SU-DHL-6 (cell line): ENCODE measurements around the gene ST7.

Experiments used
- H2AFZ ChIP-seq: fragments of 200-600 bp; sonication (generic); 2 replicates; pipeline ENCODE4 v1.6.1; 2014; ENCODE audit warnings: low read depth, mild to moderate bottlenecking, moderate library complexity, mixed read lengths, antibody characterized with exemption, low read length; ENCODE audit not compliant: severe bottlenecking
- H3F3A ChIP-seq: fragments of 200-600 bp; shearing (Covaris generic); 2 replicates; pipeline ENCODE4 v1.6.0; 2016; ENCODE audit warnings: antibody characterized with exemption, mild to moderate bottlenecking; ENCODE audit not compliant: insufficient read depth
- H3K27ac ChIP-seq: fragments of 200-600 bp; sonication (generic); 2 replicates; pipeline ENCODE4 v1.5.1; 2016; ENCODE audit warnings: low read depth, mild to moderate bottlenecking, low read length, moderate library complexity, mixed read lengths
- H3K27me3 ChIP-seq: fragments of 200-600 bp; sonication (generic), shearing (Covaris generic); 2 replicates; pipeline ENCODE4 v1.6.0; 2014; ENCODE audit warnings: mild to moderate bottlenecking, low read length
- H3K36me3 ChIP-seq: fragments of 200-600 bp; sonication (generic); 2 replicates; pipeline ENCODE4 v1.6.1; 2014; ENCODE audit warnings: mild to moderate bottlenecking, low read length, mixed read lengths
- H3K4me2 ChIP-seq: fragments of 300-600, 200-600 bp; shearing (Covaris generic), sonication (generic); 2 replicates; pipeline ENCODE4 v1.6.0; 2014; ENCODE audit warnings: low read length, low read depth, mild to moderate bottlenecking; ENCODE audit not compliant: poor library complexity, severe bottlenecking
- H3K4me3 ChIP-seq: fragments of 200-600 bp; sonication (generic); 2 replicates; pipeline ENCODE4 v1.5.1; 2014; ENCODE audit warnings: antibody characterized with exemption, low read length, mild to moderate bottlenecking, mixed read lengths; ENCODE audit not compliant: insufficient read depth, poor library complexity, severe bottlenecking
- H3K79me2 ChIP-seq: fragments of 200-600 bp; sonication (generic); 2 replicates; pipeline ENCODE4 v1.6.1; 2014; ENCODE audit warnings: mild to moderate bottlenecking, low read length, moderate library complexity; ENCODE audit not compliant: insufficient read depth
- H3K9ac ChIP-seq: fragments of 200-600 bp; sonication (generic); 2 replicates; pipeline ENCODE4 v1.7.0; 2014; ENCODE audit warnings: mild to moderate bottlenecking, low read length
- H3K9me2 ChIP-seq: fragments of 200-600 bp; sonication (generic); replicated peaks from 2 replicates; pipeline ENCODE4 v1.6.1; 2014; ENCODE audit warnings: low read length; ENCODE audit not compliant: insufficient read depth
- H3K9me3 ChIP-seq: fragments of 200-600 bp; sonication (generic); 2 replicates; pipeline ENCODE4 v1.6.1; 2014; ENCODE audit warnings: low read length, mixed read lengths; ENCODE audit not compliant: insufficient read depth
- H4K20me1 ChIP-seq: fragments of 200-600 bp; sonication (generic); 2 replicates; pipeline ENCODE4 v1.6.1; 2014; ENCODE audit warnings: low read depth, mild to moderate bottlenecking, antibody characterized with exemption, low read length, moderate library complexity, mixed read lengths
- EZH2phosphoT487 ChIP-seq: fragments of 200-600 bp; sonication (generic), shearing (Covaris generic); conservative IDR thresholded peaks from 2 replicates; pipeline ENCODE4 v1.6.1; 2018; ENCODE audit warnings: mild to moderate bottlenecking, antibody characterized with exemption, low read length, moderate library complexity, mixed read lengths
- TF ChIP-seq, protein P1 (sequence below): fragments of 200-600 bp; sonication (generic); IDR thresholded peaks from one replicate; pipeline ENCODE4 v1.5.1; 2017; ENCODE audit warnings: antibody characterized with exemption, mild to moderate bottlenecking, low read length, moderate library complexity; ENCODE audit not compliant: insufficient read depth, poor library complexity, severe bottlenecking

The ST7 gene

DNA sequence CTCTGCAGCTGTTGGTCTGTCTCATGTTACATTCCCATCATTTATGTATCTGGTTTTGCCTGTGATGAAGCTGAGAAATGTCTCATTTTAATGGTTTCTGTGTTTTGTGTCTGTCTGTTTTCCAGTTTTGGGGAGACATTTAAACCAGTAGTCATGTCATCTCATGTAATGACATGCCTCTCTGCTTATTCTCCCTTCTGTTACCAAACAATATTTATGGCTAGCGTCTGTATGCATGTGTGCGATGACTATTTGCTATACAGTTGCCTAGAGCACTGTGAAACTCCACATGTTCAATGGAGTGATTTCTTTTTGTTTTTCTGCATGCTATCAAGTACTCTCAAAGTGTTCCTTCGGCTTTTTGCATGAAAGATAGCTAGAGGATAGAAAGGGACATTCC is 132.0 kb downstream of the ST7 start:
- Histone ChIP-seq H3K9me3 (no peaks in the 10 kb centered on the region), H3K79me2 (no peaks in the 10 kb centered on the region), H3K27ac (no peak overlapping the region), H3K27me3 (no peaks in the 10 kb centered on the region), H3K36me3 (no peaks in the 10 kb centered on the region), H3K4me3 (no peak overlapping the region), H3K9ac (no peak overlapping the region), H3F3A (no peaks in the 10 kb centered on the region), H4K20me1 (no peaks in the 10 kb centered on the region), H3K9me2 (no peaks in the 10 kb centered on the region), H2AFZ (no peak overlapping the region), H3K4me2 (no peak overlapping the region)
- no peak for TF ChIP-seq EZH2phosphoT487
- TF ChIP-seq, protein P1, sequence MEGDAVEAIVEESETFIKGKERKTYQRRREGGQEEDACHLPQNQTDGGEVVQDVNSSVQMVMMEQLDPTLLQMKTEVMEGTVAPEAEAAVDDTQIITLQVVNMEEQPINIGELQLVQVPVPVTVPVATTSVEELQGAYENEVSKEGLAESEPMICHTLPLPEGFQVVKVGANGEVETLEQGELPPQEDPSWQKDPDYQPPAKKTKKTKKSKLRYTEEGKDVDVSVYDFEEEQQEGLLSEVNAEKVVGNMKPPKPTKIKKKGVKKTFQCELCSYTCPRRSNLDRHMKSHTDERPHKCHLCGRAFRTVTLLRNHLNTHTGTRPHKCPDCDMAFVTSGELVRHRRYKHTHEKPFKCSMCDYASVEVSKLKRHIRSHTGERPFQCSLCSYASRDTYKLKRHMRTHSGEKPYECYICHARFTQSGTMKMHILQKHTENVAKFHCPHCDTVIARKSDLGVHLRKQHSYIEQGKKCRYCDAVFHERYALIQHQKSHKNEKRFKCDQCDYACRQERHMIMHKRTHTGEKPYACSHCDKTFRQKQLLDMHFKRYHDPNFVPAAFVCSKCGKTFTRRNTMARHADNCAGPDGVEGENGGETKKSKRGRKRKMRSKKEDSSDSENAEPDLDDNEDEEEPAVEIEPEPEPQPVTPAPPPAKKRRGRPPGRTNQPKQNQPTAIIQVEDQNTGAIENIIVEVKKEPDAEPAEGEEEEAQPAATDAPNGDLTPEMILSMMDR = no peak

DNA sequence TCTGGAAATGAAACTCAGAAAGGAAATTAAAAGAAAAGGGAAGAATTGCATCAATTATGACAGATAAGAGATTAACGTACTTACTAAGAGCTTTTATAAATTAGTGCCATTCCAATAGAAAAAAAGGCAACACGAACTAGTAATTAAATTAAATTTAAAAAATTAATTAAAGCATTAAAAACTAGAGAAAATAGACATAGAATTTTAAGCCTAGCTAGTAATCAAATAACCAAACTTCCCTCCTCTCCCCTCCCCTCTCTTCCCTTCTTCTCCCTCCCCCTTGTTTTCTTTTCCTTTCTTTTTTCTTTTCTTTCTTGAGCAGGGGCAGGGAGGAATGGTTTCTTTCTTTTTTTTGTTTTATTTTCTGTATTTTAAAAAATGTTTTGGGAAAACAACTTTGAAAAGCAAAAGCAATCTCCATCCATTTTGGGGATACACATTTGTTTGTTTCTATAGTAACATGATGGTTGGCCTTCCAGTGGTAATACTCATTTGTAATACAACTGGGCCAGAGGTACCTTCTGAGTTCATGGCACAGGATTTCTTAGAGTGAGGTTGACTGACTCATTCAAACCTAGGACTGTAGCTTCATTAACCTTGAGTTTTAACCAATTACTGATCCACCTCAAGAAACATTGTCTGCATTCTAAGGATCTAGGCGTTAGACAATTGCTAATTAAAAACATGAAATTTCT is 132.6 kb downstream of the ST7 start:
- Histone ChIP-seq H2AFZ (no peak overlapping the region), H3K27me3 (no peaks in the 10 kb centered on the region), H3K9ac (no peak overlapping the region), H3K36me3 (no peaks in the 10 kb centered on the region), H3K9me2 (no peaks in the 10 kb centered on the region), H3K4me2 (no peak overlapping the region), H3K4me3 (no peak overlapping the region), H3K9me3 (no peaks in the 10 kb centered on the region), H3K79me2 (no peaks in the 10 kb centered on the region), H3F3A (no peaks in the 10 kb centered on the region), H4K20me1 (no peaks in the 10 kb centered on the region), H3K27ac (no peak overlapping the region)
- TF ChIP-seq, protein P1 = no peak
- no peak for TF ChIP-seq EZH2phosphoT487

- Histone ChIP-seq H3K79me2 (no peaks in the 10 kb centered on the region), H3K27me3 (no peaks in the 10 kb centered on the region), H2AFZ (no peak overlapping the region), H3K4me2 (no peak overlapping the region), H3K9ac (no peak overlapping the region), H3F3A (no peaks in the 10 kb centered on the region), H3K27ac (no peak overlapping the region), H4K20me1 (no peaks in the 10 kb centered on the region), H3K9me3 (no peaks in the 10 kb centered on the region), H3K4me3 (no peak overlapping the region), H3K36me3 (no peaks in the 10 kb centered on the region), H3K9me2 (no peaks in the 10 kb centered on the region)
- no peak for TF ChIP-seq EZH2phosphoT487
- TF ChIP-seq, protein P1 = no peak
These were observed 133.5 kb downstream of the ST7 start for GRCh38 chr7:117086788-117087187.
